Gastrocnemius medialis (tissue), 4 donors: Measurements from ENCODE around the gene VEGFA. TPM values are rescaled to one million over a fixed set of nuclear protein-coding genes. Genes with fewer than 3 reads are reported as not detected.

Experiments used
- ATAC-seq, 2 donors: fragments of 150-250 bp; one replicate each; pipeline ENCODE4 v1.9.1; 2016
- DNase-seq, 2 donors: peaks; one replicate each; pipeline ENCODE4 v3.0.0-alpha.2; 2019
- H3K27ac ChIP-seq, 4 donors: fragments of 200-600 bp; sonication (generic); 1 replicate in 1 of 4; 2 replicates in 3 of 4; pipeline ENCODE4 v1.5.1; 2016 to 2018; ENCODE audit warnings: mild to moderate bottlenecking in 2 of 4, moderate library complexity in 1 of 4
- H3K27me3 ChIP-seq, 3 donors: fragments of 200-600 bp; sonication (generic) in 2 of 3; 1 replicate in 1 of 3; 2 replicates in 2 of 3; pipeline versions ENCODE4 v1.5.1 to v1.6.0; 2016 to 2019; ENCODE audit warnings: mild to moderate bottlenecking in 1 of 3, moderate library complexity in 1 of 3
- H3K36me3 ChIP-seq, 2 donors: fragments of 200-600 bp; sonication (generic) in 1 of 2; one replicate each; pipeline ENCODE4 v1.5.1; 2017 to 2018
- H3K4me1 ChIP-seq, 2 donors: fragments of 200-600 bp; sonication (generic) in 1 of 2; one replicate each; pipeline ENCODE4 v1.5.1; 2016 to 2017; ENCODE audit warnings: mild to moderate bottlenecking in 2 of 2
- H3K4me3 ChIP-seq, 4 donors: fragments of 200-600 bp; sonication (generic) in 3 of 4; 1 replicate in 1 of 4; 2 replicates in 3 of 4; pipeline ENCODE4 v1.5.1; 2016 to 2019; ENCODE audit warnings: mild to moderate bottlenecking in 2 of 4
- H3K9me3 ChIP-seq, 3 donors: fragments of 200-600 bp; sonication (generic) in 2 of 3; 1 replicate in 1 of 3; 2 replicates in 2 of 3; pipeline ENCODE4 v1.5.1; 2016 to 2019
- POLR2A ChIP-seq, 2 donors: fragments of 450-650 bp; IDR thresholded peaks; one replicate each; pipeline ENCODE4 v1.6.1; 2017; ENCODE audit warnings: antibody characterized with exemption in 2 of 2, mild to moderate bottlenecking in 2 of 2, moderate library complexity in 2 of 2
- in situ Hi-C, 4 donors: fragments of 200-750 bp; cut with MboI; loops; one replicate each; pipeline versions ENCODE4 v1.15.0 to v1.8.0; 2017; ENCODE audit warnings: low sequenced_read_pairs in 4 of 4
- intact Hi-C: fragments of 100-400 bp; cut with DNase I; formaldehyde crosslinking; loops from one replicate; pipeline ENCODE4 v1.15.1; 2023; ENCODE audit warnings: low total_unique reads
- total RNA-seq, 4 donors: library from RNA; depleted of rRNA; stranded (reverse); fragments of >200 nt; gene quantifications; one replicate each; pipeline versions ENCODE4 v1.1.0 to v1.2.3, GENCODE V29; 2016
- TF ChIP-seq, protein P1 (sequence below), 5 experiments: fragments of 450-650 bp in 3 of 5; fragments of 200-600 bp in 2 of 5; sonication (generic) in 2 of 5; IDR thresholded peaks in 4 of 5; conservative IDR thresholded peaks in 1 of 5; 1 replicate in 4 of 5; 2 replicates in 1 of 5; pipeline ENCODE4 v1.5.1; 2016 to 2019; ENCODE audit warnings: antibody characterized with exemption in 5 of 5, mild to moderate bottlenecking in 3 of 5, moderate library complexity in 3 of 5

Gene VEGFA
- total RNA-seq, 4 donors from 2014 or later: 66.4 to 195 (median 149) TPM

DNA sequence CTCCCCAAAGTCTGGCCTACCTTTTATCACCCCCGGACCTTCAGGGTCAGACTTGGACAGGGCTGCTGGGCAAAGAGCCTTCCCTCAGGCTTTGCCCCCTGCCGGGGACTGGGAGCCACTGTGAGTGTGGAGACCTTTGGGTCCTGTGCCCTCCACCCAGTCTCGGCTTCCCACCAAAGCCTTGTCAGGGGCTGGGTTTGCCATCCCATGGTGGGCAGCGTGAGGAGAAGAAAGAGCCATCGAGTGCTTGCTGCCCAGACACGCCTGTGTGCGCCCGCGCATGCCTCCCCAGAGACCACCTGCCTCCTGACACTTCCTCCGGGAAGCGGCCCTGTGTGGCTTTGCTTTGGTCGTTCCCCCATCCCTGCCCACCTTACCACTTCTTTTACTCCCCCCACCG lies 10.3 kb downstream of the VEGFA start:
- Histone ChIP-seq H3K9me3 (no peaks in the 10 kb centered on the region), H3K27me3 (no peaks in the 10 kb centered on the region), H3K4me1 (peaks cover 38 to 68% of the 10 kb centered on the region in 2 donors), H3K4me3 (no peak overlapping the region), H3K36me3 (peaks cover 3 to 80% of the 10 kb centered on the region in 2 donors), H3K27ac (peak overlapping the region; percentile 94 to 100 (median 98))
- DNase-seq: no peak
- TF ChIP-seq POLR2A (IDR thresholded peaks at IDR 0.05): no peak
- TF ChIP-seq, protein P1, sequence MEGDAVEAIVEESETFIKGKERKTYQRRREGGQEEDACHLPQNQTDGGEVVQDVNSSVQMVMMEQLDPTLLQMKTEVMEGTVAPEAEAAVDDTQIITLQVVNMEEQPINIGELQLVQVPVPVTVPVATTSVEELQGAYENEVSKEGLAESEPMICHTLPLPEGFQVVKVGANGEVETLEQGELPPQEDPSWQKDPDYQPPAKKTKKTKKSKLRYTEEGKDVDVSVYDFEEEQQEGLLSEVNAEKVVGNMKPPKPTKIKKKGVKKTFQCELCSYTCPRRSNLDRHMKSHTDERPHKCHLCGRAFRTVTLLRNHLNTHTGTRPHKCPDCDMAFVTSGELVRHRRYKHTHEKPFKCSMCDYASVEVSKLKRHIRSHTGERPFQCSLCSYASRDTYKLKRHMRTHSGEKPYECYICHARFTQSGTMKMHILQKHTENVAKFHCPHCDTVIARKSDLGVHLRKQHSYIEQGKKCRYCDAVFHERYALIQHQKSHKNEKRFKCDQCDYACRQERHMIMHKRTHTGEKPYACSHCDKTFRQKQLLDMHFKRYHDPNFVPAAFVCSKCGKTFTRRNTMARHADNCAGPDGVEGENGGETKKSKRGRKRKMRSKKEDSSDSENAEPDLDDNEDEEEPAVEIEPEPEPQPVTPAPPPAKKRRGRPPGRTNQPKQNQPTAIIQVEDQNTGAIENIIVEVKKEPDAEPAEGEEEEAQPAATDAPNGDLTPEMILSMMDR (IDR thresholded peaks at IDR 0.05 in 4 of 5, conservative IDR thresholded peaks at IDR 0.05 in 1 of 5): no peak
- intact Hi-C loops (no loop called here), in situ Hi-C loops (no loop called here)
- ATAC-seq: no peak

DNA sequence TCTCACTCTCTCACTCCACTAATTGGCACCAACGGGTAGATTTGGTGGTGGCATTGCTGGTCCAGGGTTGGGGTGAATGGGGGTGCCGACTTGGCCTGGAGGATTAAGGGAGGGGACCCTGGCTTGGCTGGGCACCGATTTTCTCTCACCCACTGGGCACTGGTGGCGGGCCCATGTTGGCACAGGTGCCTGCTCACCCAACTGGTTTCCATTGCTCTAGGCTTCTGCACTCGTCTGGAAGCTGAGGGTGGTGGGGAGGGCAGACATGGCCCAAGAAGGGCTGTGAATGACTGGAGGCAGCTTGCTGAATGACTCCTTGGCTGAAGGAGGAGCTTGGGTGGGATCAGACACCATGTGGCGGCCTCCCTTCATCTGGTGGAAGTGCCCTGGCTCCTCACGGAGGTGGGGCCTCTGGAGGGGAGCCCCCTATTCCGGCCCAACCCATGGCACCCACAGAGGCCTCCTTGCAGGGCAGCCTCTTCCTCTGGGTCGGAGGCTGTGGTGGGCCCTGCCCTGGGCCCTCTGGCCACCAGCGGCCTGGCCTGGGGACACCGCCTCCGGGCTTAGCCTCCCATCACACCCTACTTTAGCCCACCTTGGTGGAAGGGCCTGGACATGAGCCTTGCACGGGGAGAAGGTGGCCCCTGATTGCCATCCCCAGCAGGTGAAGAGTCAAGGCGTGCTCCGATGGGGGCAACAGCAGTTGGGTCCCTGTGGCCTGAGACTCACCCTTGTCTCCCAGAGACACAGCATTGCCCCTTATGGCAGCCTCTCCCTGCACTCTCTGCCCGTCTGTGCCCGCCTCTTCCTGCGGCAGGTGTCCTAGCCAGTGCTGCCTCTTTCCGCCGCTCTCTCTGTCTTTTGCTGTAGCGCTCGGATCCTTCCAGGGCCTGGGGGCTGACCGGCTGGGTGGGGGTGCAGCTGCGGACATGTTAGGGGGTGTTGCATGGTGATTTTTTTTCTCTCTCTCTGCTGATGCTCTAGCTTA lies 11.2 kb downstream of the VEGFA start:
- H3K36me3 ChIP-seq: peaks cover 5 to 86% of the 10 kb centered on the region in 2 donors
- peaks cover 29 to 58% of the 10 kb centered on the region in 2 donors for H3K4me1 ChIP-seq
- in situ Hi-C loops: no loop called here
- H3K4me3 ChIP-seq: no peak overlapping the region
- intact Hi-C loops: no loop called here
- DNase-seq (no peak), ATAC-seq (no peak)
- H3K9me3 ChIP-seq: no peaks in the 10 kb centered on the region
- no peaks in the 10 kb centered on the region for H3K27me3 ChIP-seq
- peak overlapping the region; percentile 94 to 100 (median 98) for H3K27ac ChIP-seq
- TF ChIP-seq POLR2A (IDR thresholded peaks at IDR 0.05): no peak
- TF ChIP-seq, protein P1 (IDR thresholded peaks at IDR 0.05 in 4 of 5, conservative IDR thresholded peaks at IDR 0.05 in 1 of 5): no peak

DNA sequence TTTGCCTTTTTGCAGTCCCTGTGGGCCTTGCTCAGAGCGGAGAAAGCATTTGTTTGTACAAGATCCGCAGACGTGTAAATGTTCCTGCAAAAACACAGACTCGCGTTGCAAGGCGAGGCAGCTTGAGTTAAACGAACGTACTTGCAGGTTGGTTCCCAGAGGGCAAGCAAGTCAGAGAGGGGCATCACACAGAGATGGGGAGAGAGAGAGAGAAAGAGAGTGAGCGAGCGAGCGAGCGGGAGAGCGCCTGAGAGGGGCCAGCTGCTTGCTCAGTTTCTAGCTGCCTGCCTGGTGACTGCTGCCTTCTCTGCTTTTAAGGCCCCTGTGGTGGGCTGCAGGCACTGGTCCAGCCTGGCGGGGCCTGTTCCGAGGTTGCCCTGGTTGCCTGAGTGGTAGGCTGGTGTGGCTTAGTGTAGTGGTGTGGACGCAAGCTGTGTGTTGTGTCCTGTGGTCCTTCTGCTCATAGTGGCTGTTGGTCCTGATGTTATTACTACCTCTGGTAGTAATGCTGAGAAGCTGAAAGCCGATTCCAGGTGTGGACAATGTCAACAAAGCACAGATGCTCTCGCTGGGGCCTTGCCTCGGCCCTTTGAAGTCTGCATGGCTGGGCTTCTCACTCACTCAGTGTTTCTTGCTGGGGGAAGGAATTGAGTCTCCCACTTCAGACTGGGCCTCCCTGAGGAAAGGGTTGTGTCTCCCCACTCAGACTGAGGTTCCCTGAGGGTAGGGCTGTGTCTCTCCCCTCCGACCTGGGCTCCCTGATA lies 12.1 kb downstream of the VEGFA start:
- Histone ChIP-seq H3K4me3 (no peak overlapping the region), H3K27ac (peak overlapping the region; percentile 94 to 100 (median 98)), H3K4me1 (peaks cover 22 to 52% of the 10 kb centered on the region in 2 donors), H3K27me3 (no peaks in the 10 kb centered on the region), H3K36me3 (peaks cover 5 to 86% of the 10 kb centered on the region in 2 donors), H3K9me3 (no peaks in the 10 kb centered on the region)
- intact Hi-C loops: no loop called here
- no peak for TF ChIP-seq POLR2A (IDR thresholded peaks at IDR 0.05)
- TF ChIP-seq, protein P1 (IDR thresholded peaks at IDR 0.05 in 4 of 5, conservative IDR thresholded peaks at IDR 0.05 in 1 of 5): no peak
- ATAC-seq (no peak), DNase-seq (no peak)
- in situ Hi-C loops: no loop called here

DNA sequence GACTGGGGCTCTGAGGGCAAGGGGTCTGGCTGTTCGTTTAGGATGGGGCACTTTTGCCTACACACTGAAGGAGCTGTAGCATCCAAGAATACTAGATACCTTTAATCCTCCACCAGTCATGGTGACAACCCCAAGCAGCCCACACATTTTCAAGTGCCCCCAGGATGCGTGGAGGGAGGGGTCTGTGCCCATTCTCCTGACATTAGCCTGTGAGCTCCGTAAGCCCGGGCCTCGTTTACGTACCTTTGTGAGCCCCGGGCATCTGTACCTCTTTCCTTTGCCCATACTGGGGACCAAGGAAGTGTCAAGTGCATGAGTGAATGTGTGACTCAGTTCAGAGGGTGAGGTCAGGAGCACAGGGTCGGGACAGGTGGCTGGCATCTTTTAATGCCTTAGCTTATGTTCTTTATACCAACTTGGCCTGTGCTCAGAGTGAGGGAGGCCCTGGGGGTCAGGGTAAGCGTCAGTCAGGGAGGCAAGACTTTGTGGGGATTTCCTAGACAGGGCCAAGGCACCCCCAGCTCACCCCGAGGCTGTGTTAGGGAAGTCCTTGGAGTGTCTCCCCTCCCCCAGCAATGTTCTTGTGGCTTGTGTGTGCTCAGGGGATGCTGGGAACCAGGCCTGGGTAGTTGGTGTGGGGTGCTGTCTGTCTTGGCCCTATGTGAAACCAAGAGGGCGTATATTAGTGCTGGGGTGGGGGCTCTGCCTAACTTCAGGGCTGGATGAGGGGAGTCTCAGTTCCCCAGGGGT lies 12.9 kb downstream of the VEGFA start:
- peaks cover 14 to 44% of the 10 kb centered on the region in 2 donors for H3K4me1 ChIP-seq
- intact Hi-C loops (no loop called here), in situ Hi-C loops (no loop called here)
- H3K4me3 ChIP-seq: no peak overlapping the region
- peaks cover 5 to 80% of the 10 kb centered on the region in 2 donors for H3K36me3 ChIP-seq
- no peak for TF ChIP-seq POLR2A (IDR thresholded peaks at IDR 0.05)
- TF ChIP-seq, protein P1 (IDR thresholded peaks at IDR 0.05 in 4 of 5, conservative IDR thresholded peaks at IDR 0.05 in 1 of 5): no peak
- H3K27ac ChIP-seq: peak overlapping the region; percentile 94 to 100 (median 98)
- no peaks in the 10 kb centered on the region for H3K27me3 ChIP-seq
- ATAC-seq: no peak
- no peak for DNase-seq
- H3K9me3 ChIP-seq: no peaks in the 10 kb centered on the region
